Measurements from ENCODE around the gene PMF1.

- TF ChIP-seq YY1 (IDR thresholded peaks at IDR 0.05; ENCODE audit: insufficient read depth, insufficient read length), result no peak
- no peak for TF ChIP-seq ZNF274 (IDR thresholded peaks at IDR 0.05; ENCODE audit: low read depth, low read length)
These were observed 16.4 kb upstream of the PMF1 start for GRCh38 chr1:156196445-156196844.
